Activated CD8-positive, alpha-beta memory T cell treated with anti-CD3 and anti-CD28 coated beads for 36 hours (primary cell): Measurements from ENCODE around the gene MVB12B. TPM values are rescaled to one million over a fixed set of nuclear protein-coding genes. Genes with fewer than 3 reads are reported as not detected.

Source experiments
- CTCF ChIA-PET: fragments of 350-600 bp; sonication (Branson Sonifier 250); formaldehyde crosslinking; loops from one replicate; lab custom pipeline; 2021; ENCODE audit warnings: antibody characterized with exemption; lab: Charles Lee
- POLR2A ChIA-PET: fragments of 350-600 bp; sonication (Branson Sonifier 250); formaldehyde crosslinking; loops from one replicate; lab custom pipeline; 2021; ENCODE audit warnings: antibody characterized with exemption; lab: Charles Lee
- total RNA-seq, 2 experiments: library from RNA; stranded (reverse); gene quantifications; one replicate each; pipeline ENCODE4 v1.2.3, GENCODE V29; 2021

MVB12B gene
- total RNA-seq, 2 experiments from 2014 or later: 7.5 to 7.8 TPM

- ChIA-PET CTCF (no interaction called here), POLR2A (no interaction called here)
These were observed 123.4 kb downstream of the MVB12B start for GRCh38 chr9:126449725-126450667.

DNA sequence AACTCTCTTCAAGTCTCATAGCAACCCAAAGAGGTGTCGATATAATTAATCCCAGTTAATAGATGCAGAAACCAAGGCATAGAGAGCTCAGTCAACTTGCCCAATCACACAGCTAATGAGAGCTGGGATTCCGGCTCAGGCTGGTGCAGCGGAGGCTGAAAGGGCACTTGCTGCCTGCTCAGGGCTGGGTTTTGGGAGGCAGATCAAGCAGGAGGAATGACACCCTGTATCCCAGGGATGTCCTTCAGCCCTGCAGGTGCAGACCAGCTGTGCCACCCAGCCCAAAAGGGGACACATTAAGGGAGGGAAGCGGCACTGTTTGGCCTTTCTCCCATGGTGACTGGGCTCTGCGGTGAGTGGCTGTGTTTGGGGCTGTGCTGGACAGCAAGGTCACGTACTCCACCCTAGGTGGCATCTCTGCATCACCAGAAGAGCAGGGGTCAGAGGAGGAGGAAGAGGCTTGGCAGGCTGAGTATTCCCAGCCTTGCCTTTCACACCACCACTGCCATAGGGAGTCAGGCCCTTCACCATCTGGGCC, 124.1 kb downstream of the MVB12B start:
- ChIA-PET CTCF (no interaction called here), POLR2A (no interaction called here)

- CTCF ChIA-PET: interaction anchor here (1.1 to 1.9 kb wide), 2 partner anchors 11 to 107 kb away, joined by 4 to 5 read pairs; no protein-coding TSS in a partner anchor
- POLR2A ChIA-PET: no interaction called here
These were observed 124.8 kb downstream of the MVB12B start for GRCh38 chr9:126451316-126451885.

DNA sequence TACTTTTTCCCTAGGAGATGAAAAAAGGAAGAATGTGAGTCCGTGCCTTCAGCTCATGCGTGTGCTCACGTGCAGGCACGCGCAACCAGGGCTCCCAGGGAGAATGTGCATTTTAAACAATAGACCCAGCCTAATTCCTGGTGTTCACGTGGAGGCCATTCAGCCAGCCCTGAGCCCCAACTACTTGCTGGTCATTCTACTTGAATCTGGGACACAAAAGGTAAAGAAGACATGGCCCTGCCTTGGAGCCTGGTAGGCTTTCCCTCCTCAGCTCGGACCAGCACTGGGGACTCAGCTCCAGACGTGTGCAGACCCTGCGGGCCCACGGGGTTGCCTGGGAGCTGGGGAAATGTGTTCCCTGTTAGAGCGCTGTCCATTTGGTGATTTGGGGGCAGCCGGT, 125.5 kb downstream of the MVB12B start:
- CTCF ChIA-PET: interaction anchor here (1.1 to 1.9 kb wide), 3 partner anchors 9 to 106 kb away, joined by 3 to 5 read pairs (median 4); no protein-coding TSS in a partner anchor

DNA sequence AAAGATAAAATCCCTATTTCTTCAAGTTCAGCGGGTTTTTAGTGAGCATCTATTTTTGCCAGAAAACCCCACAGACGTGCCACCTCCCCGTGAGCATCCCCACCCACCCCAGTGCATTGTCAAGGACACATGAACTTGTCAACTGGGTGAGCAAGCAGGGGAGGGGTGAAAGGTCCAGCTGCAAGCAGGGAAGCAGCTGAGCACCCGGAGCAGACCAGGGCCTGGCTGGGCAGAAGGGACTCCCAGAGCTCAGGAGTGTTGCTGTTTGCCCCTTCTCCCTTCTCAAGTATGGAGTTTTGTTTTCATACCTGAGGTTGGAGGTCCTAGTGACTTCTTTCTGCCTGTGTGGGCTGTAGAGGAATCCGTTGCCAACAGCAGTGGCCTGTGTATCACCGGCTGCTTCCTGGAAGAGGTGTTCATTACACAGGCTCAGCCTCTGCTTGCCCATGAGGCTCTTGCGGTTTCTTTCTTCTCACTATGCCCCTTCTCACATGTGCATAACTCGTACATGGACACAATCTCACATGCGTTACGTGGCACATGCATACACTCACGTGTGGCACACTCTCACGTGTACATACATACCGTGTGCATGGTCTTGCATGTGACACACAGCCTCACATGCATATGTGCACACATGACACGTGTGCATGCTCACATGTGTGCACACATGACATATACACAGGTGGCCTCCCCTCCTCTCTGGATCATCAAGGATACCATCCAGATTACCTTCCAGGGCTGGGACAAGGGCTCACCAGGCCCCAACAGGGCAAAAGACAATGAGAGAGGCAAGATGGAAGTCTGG, 126.7 kb downstream of the MVB12B start:
- ChIA-PET POLR2A (no interaction called here), CTCF (interaction anchor here (1.4 to 1.9 kb wide), 2 partner anchors 11 to 105 kb away, joined by 3 to 4 read pairs; no protein-coding TSS in a partner anchor)

More for the DNA sequence above, 125.5 kb downstream of the MVB12B start:
- POLR2A ChIA-PET: no interaction called here

- ChIA-PET CTCF (no interaction called here), POLR2A (no interaction called here)
These were observed 127.6 kb downstream of the MVB12B start for GRCh38 chr9:126454215-126454614.

- CTCF ChIA-PET: no interaction called here
These were observed 128.2 kb downstream of the MVB12B start for GRCh38 chr9:126454795-126455194.

DNA sequence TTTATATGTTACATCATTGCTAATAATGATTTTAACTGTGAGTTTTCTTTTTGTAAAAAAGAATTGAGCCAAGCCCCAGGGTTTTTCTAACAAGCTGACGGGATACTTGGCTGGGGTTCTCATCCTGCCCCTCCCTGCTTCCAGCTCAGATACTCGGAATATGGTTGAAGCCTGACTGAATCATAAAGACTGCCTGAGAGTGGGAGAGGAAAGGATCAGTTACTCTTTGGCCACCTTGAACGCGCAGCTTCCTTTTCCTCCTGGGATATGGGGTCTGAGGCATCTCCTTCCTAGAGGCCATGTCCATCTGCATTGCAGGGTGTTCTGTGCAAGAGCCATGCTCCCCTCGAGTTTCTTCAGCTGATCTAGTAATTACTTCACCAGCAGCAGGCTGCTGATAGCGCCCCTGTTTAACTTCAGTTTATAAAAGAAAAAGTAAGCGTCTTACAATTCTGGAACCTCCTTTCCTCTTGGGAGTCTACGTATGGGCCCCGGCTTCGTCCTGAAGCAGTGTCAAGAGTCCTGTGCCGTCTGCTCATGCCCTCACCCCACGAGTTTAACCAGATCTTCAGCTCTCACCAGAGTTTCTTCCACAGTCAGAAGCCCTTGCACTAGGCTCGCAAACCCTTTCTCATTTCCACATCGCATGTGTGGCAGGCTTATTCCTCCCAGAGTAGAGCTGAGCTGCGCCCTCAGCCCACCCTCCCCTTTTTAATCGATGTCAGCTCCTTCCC, 130.0 kb downstream of the MVB12B start:
- ChIA-PET POLR2A (no interaction called here), CTCF (interaction anchor here (0.7 to 1.2 kb wide), 2 partner anchors 16 to 30 kb away, joined by 3 to 4 read pairs; no protein-coding TSS in a partner anchor)

More at GRCh38 chr9:126454795-126455194, 128.2 kb downstream of the MVB12B start:
- POLR2A ChIA-PET: no interaction called here

- ChIA-PET POLR2A (no interaction called here), CTCF (interaction anchor here (1.2 kb wide), 1 partner anchor 15 kb away, joined by 3 read pairs; no protein-coding TSS in a partner anchor)
These were observed 130.5 kb downstream of the MVB12B start for GRCh38 chr9:126457175-126457547.

- ChIA-PET CTCF (no interaction called here), POLR2A (no interaction called here)
These were observed 131.3 kb downstream of the MVB12B start for GRCh38 chr9:126457890-126458289.

GRCh38 chr9:126459126-126459525, 132.5 kb downstream of the MVB12B start:
- CTCF ChIA-PET: no interaction called here
- POLR2A ChIA-PET: no interaction called here

DNA sequence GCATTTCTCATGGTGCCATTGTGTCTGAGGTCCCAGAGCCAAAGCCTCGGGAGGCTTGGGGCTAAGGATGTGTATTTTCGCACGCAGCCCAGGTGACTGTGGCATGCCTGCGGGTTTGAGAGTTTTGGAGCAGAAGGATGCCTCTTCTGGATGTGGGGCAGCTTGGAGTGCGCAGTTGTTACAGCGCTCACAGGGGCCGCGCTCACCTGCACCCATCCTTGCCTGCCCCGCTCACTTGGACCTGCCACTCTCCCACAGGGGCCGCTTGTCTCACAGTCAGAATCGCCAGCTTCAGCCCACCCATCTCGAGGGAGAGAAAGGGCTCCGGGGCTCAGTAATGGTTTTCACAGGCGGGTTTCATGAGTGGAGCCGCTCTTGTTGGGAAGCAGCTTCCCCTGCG, 132.9 kb downstream of the MVB12B start:
- POLR2A ChIA-PET: no interaction called here

GRCh38 chr9:126459965-126460843, 133.6 kb downstream of the MVB12B start:
- CTCF ChIA-PET: no interaction called here
- POLR2A ChIA-PET: no interaction called here

More for the DNA sequence above, 132.9 kb downstream of the MVB12B start:
- CTCF ChIA-PET: no interaction called here

GRCh38 chr9:126461029-126461428, 134.4 kb downstream of the MVB12B start:
- ChIA-PET CTCF (no interaction called here), POLR2A (no interaction called here)

- ChIA-PET POLR2A (no interaction called here), CTCF (no interaction called here)
These were observed 135.0 kb downstream of the MVB12B start for GRCh38 chr9:126461608-126462007.

DNA sequence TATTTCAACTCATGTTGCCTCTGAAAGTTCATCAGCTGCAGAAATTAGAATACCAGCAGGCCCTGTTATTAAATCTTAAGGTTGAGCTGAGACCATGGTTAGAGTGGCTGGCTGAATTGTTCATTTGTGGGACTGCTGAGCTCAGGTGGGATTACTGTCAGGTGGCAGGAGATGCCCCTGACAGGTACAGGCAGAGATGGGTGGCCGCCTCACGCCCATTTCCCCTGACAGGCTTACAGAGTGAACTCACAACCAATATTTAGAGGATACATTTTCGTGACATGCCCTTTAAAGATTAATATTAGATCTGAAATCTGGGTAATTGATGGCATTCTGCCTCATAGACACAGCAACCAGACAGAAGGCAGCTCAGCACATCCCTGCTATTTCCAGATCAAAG, 136.0 kb downstream of the MVB12B start:
- ChIA-PET CTCF (interaction anchor here (1.2 kb wide), 1 partner anchor 10 kb away, joined by 5 read pairs; no protein-coding TSS in a partner anchor), POLR2A (no interaction called here)

DNA sequence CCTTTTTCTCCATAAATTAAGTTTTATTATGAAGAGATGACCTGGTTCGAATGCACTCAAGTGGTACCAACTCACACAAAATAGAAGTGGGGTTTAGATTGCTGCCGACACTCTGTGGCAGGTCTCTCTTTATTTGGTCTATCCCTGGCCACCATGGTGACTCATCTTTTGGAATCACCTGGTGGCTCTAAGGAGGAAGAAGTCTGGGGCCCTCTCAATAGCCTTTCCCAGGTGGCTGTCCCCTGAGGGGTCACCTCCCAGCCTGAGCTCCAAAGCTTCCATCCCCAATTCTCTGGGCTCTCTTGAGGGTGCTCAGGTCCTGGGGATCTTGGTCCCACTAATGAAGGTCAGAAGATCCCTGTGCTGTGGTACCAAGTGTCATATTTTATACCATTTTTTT, 136.8 kb downstream of the MVB12B start:
- POLR2A ChIA-PET: no interaction called here
- CTCF ChIA-PET: interaction anchor here (1.2 to 1.4 kb wide), 3 partner anchors 11 to 65 kb away, joined by 3 to 5 read pairs (median 4); no protein-coding TSS in a partner anchor
